ENCODE results near the gene ALOXE3.

The ALOXE3 gene

DNA sequence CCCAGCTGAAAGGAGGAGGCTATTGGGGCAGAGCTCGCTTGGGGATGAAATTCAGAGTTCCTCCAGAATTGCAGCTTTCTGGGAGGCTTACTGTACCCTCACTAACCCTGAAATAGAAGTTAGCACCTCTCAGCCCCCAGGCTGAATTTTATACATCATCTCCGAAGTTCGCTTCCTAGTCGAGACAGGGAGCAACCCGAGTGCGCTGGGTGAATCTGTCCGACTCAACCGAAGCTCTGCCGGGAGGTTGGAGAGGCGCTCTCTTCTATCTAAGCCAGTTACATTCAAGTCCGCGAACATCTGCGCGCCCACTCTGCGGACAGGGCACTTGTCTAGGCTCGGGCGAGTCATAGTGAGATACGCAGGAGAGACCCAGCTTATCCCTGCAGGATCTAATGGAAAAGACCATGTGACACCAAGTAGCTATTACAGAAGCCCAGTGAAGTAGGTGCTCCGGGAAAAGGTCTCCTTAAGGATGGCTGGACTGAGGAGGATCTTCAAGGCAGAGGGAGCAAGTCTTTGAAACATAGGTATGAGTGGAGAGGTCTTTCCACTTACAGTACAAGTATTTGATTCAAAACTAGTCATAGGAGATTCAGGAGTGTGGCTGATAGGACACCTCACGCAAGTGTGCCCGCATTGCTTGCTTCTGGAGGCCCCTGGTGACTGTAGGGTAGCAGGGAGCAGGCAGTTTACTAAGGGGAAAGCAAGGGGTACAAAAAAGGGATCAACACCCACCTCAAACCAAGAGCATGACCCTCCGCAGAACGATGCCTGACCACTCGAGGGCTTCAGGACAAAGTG lies 6.2 kb upstream of the ALOXE3 start:
- Histone ChIP-seq H3K27me3 (ENCODE audit: control insufficient read depth, insufficient read depth, low read length) (peaks cover 73% of the 10 kb centered on the region), H3K4me1 (ENCODE audit: control insufficient read depth, insufficient read depth, low read length) (peaks cover 13% of the 10 kb centered on the region), H3K27ac (ENCODE audit: low read depth, low read length) (no peak overlapping the region)

DNA sequence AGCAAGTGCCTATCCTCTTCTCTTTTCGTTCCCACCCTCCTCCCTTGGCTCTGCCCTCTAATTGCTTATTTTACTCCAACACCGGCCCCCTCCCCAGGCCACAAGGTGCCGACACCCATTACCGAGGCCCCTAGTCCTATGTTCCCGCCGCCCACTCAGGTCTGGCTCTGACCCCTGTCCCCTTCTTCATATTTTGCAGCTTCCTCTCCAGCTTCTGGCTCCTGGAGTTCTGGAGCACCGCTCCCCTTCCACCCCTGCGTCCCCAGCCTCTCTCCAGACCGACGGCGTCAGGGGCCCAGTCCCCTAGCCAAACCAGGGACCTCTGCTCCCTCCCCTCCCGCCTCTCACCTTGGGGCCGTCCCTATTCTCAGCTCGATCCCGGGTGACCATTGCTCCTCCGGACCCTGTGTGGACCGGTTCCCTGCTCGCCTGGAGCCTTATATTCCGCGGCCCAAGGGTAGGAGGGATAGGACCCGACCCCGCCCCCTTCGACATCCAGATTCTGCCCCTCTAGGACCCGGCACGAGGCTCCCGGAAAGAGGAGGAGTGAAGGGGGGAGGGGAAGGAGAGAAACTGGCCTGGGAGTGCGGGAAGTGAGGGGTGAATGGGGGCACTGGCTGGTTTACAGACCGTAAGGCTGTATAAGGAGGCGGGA lies 5.5 kb upstream of the ALOXE3 start, which contains the start of gene HES7:
Gene HES7, minus strand, starts transcription at position 412 of the 655 bp plus-strand sequence. Its CDS starts 22 bp downstream, at position 390.
- Histone ChIP-seq H3K27me3 (ENCODE audit: control insufficient read depth, insufficient read depth, low read length) (peaks cover 66% of the 10 kb centered on the region), H3K27ac (ENCODE audit: low read depth, low read length) (no peak within 1 kb of the TSS), H3K4me1 (ENCODE audit: control insufficient read depth, insufficient read depth, low read length) (peaks cover 13% of the 10 kb centered on the region), H3K36me3 (ENCODE audit: control insufficient read depth, insufficient read depth, low read length) (no peaks in the 10 kb centered on the region), H3K4me3 (ENCODE audit: low read depth, low read length) (peak within 1 kb of the TSS; percentile 78), H3K9ac (ENCODE audit: low read length) (peak within 1 kb of the TSS; percentile 11), H3K9me3 (ENCODE audit: control insufficient read depth, insufficient read depth, low read depth, low read length) (no peaks in the 10 kb centered on the region)

More for the DNA sequence above, 6.2 kb upstream of the ALOXE3 start:
- Histone ChIP-seq H3K4me3 (ENCODE audit: low read depth, low read length) (peak overlapping the region; percentile 78), H3K9me3 (ENCODE audit: control insufficient read depth, insufficient read depth, low read depth, low read length) (no peaks in the 10 kb centered on the region), H3K36me3 (ENCODE audit: control insufficient read depth, insufficient read depth, low read length) (no peaks in the 10 kb centered on the region), H3K9ac (ENCODE audit: low read length) (peak overlapping the region; percentile 11)

DNA sequence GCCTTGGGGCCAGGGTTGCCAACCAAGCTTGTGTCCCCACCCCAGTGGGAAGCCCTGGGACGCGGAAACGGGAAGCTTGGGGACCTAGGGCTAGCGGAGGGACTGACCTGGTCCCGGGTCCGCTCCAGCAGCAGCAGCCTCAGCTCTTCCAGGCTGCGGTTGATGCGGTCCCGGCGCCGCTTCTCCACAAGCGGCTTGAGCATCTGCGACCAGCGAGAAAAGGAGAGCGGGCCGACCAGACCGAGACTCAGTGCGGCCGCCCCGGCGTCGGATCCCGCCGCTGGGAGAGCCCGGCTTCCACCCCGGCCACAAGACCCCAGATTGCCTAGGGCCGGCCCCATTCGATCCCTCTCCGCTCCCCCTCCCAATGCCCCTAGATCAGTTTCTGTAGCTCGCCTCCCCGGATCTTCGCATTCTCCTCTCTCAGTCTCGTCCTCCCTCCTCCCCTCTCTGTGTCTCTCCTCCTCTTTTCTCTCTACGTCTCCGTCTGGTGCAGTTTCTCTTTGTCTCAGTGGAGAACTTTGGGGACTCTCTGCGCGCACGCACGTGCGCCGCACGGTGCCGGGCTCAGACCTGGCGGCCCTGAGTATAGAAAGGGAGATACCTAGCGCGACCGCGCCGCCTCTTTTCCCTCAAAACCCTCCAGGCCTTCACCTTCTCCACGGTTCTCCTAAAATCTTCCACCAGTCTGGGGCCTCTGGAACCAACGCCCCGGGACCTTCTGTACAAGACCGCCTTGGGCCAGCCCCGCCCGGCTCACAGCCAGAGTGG lies 4.8 kb upstream of the ALOXE3 start:
- Histone ChIP-seq H3K4me3 (ENCODE audit: low read depth, low read length) (peak overlapping the region; percentile 78), H3K9me3 (ENCODE audit: control insufficient read depth, insufficient read depth, low read depth, low read length) (no peaks in the 10 kb centered on the region), H3K9ac (ENCODE audit: low read length) (peak overlapping the region; percentile 2), H3K36me3 (ENCODE audit: control insufficient read depth, insufficient read depth, low read length) (no peaks in the 10 kb centered on the region), H3K4me1 (ENCODE audit: control insufficient read depth, insufficient read depth, low read length) (peaks cover 13% of the 10 kb centered on the region), H3K27me3 (ENCODE audit: control insufficient read depth, insufficient read depth, low read length) (peaks cover 64% of the 10 kb centered on the region), H3K27ac (ENCODE audit: low read depth, low read length) (no peak overlapping the region)

DNA sequence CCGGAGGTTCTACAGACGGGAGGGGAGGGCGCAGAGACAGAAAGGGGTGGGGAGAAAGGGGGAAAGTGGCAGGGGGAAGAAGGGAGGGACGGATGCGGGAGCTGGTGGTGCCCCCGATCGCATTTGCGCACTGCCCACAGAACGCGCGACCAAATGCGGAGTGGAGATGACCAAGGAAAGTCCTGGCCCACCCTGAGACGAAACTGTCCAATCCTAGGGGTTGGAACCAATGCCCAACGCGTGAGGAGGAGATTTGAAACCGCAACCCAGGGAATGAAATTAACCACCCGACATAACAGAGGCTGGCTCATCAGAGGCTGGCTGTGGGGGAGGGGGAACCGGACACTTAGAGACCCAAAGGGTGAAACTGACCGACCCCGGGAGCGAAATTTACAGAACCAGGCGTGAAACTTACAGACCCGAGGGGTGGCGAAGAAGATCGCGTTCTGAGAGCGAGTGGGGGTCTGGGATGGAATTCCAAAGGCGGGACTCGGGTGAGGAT lies 4.2 kb upstream of the ALOXE3 start:
- H3K27ac ChIP-seq (ENCODE audit: low read depth, low read length), result no peak overlapping the region
- no peaks in the 10 kb centered on the region for H3K36me3 ChIP-seq (ENCODE audit: control insufficient read depth, insufficient read depth, low read length)
- H3K27me3 ChIP-seq (ENCODE audit: control insufficient read depth, insufficient read depth, low read length), result peaks cover 64% of the 10 kb centered on the region
- H3K4me3 ChIP-seq (ENCODE audit: low read depth, low read length), result peak overlapping the region; percentile 78
- peaks cover 13% of the 10 kb centered on the region for H3K4me1 ChIP-seq (ENCODE audit: control insufficient read depth, insufficient read depth, low read length)
- H3K9ac ChIP-seq (ENCODE audit: low read length), result peak overlapping the region; percentile 2
- H3K9me3 ChIP-seq (ENCODE audit: control insufficient read depth, insufficient read depth, low read depth, low read length), result no peaks in the 10 kb centered on the region

DNA sequence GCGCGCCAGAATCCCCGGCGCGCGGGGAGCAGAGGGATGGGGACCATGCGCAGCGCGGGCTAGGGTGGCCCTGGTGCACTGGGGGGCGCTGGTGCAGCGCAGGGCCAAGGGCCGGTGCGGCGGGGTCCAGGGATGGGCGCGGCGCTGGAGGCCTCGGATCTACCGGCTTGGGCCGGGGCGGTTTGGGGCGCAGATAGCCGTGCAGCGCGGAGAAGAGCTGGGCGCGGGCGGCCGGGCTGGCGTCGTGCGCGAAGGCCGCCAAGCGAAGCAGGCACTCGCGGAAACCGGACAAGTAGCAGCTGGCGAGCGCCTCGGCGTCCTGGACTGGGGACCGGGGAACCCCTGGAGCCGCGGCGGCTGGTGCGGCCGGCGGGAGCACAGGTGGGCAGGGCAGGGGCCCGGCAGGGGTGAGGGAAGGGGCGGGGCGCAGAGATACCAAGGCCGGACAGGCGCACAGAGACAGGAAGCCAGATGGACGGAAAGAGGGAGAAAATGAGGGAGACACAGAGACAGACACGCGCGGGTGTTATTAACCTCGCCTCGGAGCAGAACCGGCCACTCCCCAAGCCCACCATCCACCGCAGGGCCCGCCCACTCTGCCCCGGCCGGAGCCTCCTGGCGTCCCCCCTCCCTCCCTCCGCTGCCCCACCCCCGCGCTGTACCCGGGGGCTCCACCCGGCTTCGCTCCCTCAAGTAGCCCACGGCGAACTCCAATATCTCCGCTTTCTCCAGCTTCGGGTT lies 3.5 kb upstream of the ALOXE3 start:
- peak overlapping the region; percentile 78 for H3K4me3 ChIP-seq (ENCODE audit: low read depth, low read length)
- no peaks in the 10 kb centered on the region for H3K9me3 ChIP-seq (ENCODE audit: control insufficient read depth, insufficient read depth, low read depth, low read length)
- H3K9ac ChIP-seq (ENCODE audit: low read length), result no peak overlapping the region
- H3K36me3 ChIP-seq (ENCODE audit: control insufficient read depth, insufficient read depth, low read length), result no peaks in the 10 kb centered on the region
- peaks cover 64% of the 10 kb centered on the region for H3K27me3 ChIP-seq (ENCODE audit: control insufficient read depth, insufficient read depth, low read length)
- H3K27ac ChIP-seq (ENCODE audit: low read depth, low read length), result no peak overlapping the region
- H3K4me1 ChIP-seq (ENCODE audit: control insufficient read depth, insufficient read depth, low read length), result peaks cover 10% of the 10 kb centered on the region

DNA sequence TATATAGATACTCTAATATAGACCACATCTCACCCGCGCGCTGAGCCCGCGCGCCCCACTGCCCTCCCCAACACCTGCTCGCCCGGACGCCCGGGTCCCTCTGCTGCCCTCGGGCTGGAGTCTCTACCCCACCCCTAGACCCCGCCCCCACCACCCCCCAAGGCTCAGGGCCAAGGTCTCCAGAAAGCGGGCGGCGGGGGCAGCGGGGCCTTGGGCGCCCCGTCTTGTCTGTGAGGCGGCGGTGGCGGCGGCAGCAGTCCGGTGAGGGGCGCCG lies 3.0 kb upstream of the ALOXE3 start:
- H3K9me3 ChIP-seq (ENCODE audit: control insufficient read depth, insufficient read depth, low read depth, low read length), result no peaks in the 10 kb centered on the region
- peaks cover 9% of the 10 kb centered on the region for H3K4me1 ChIP-seq (ENCODE audit: control insufficient read depth, insufficient read depth, low read length)
- H3K27me3 ChIP-seq (ENCODE audit: control insufficient read depth, insufficient read depth, low read length), result peaks cover 66% of the 10 kb centered on the region
- H3K27ac ChIP-seq (ENCODE audit: low read depth, low read length), result no peak overlapping the region
- no peak overlapping the region for H3K9ac ChIP-seq (ENCODE audit: low read length)
- no peaks in the 10 kb centered on the region for H3K36me3 ChIP-seq (ENCODE audit: control insufficient read depth, insufficient read depth, low read length)
- H3K4me3 ChIP-seq (ENCODE audit: low read depth, low read length), result peak overlapping the region; percentile 78

DNA sequence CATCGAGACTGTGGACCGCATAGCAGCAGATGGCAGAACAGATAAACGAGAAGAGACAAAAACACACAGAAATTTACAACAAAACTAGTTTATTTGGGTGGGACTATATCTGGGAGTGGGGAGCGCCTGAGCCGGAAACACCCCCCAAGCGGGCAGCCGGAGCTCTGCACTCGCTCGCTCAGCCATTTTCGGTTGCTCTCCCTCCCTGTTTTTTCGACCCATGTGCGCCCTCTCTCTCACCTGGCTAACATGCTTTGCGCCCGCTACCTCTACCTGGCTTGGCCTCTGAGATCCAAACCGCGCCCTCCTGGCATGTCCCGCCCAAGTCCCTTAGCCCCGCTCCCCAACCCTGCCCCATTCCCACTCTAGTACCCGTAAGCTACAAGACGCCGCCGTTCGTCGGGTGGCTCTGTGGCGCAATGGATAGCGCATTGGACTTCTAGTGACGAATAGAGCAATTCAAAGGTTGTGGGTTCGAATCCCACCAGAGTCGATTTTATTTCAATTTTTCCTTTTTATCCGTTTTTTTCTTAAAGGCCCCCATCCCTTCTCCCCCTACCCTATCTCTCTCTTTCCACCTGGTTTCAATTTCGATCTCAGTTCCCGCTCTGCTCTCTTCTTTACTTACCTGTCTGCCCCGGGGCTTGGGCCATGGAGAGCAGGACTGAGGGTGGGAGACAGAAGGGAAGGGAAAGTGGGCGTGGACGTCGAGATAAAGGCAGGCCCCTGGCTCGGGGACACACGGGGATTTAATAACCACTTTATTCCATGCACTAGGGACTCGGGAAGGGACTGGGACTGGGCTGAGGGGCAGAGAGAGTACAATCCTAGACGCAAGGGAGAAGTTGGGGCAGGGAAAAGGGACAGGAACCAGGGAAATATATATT lies 2.4 kb upstream of the ALOXE3 start:
- no peak overlapping the region for H3K27ac ChIP-seq (ENCODE audit: low read depth, low read length)

DNA sequence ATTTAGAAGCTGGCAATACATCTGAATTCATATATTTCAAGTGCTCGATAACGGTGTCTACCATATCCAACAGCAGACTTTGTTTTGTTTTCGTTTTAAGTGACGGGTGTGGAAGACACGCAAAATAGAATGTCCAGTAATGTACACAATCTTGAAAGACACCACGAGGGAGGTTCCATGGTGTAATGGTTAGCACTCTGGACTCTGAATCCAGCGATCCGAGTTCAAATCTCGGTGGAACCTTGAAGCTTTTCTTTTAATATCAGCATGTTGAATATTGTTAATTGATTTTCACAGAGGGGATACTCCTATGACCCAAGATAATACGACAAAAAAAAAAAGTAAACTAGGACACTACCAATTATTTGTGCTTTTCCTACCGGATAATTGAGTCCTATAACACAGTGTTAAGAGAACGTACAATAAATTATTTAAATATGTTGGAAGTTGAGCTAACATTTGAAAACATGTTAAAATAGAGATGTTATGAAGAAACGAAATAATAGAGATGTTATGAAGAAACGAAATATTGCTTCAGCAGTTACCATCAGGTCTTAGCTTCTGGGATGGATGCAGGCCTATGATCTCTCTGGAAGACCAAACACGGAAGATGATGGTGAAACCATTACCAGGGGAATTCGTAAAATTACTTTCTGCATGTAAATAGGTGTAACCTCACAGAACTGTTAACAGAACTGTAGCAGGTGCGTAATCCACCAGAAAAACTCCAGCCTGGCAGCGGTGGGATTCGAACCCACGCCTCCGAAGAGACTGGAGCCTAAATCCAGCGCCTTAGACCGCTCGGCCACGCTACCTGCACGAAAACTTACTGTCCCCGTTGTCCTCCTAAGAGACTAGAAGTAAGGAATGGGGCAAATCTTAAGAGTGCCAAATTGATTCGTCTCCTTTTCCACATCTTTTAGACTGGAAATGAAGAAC lies 1.5 kb upstream of the ALOXE3 start:
- H3K9me3 ChIP-seq (ENCODE audit: control insufficient read depth, insufficient read depth, low read depth, low read length), result no peaks in the 10 kb centered on the region
- H3K9ac ChIP-seq (ENCODE audit: low read length), result peak overlapping the region; percentile 52
- H3K4me1 ChIP-seq (ENCODE audit: control insufficient read depth, insufficient read depth, low read length), result peaks cover 5% of the 10 kb centered on the region
- no peaks in the 10 kb centered on the region for H3K36me3 ChIP-seq (ENCODE audit: control insufficient read depth, insufficient read depth, low read length)
- peak overlapping the region; percentile 78 for H3K4me3 ChIP-seq (ENCODE audit: low read depth, low read length)
- H3K27me3 ChIP-seq (ENCODE audit: control insufficient read depth, insufficient read depth, low read length), result peaks cover 71% of the 10 kb centered on the region
- no peak overlapping the region for H3K27ac ChIP-seq (ENCODE audit: low read depth, low read length)

More for the DNA sequence above, 2.4 kb upstream of the ALOXE3 start:
- Histone ChIP-seq H3K36me3 (ENCODE audit: control insufficient read depth, insufficient read depth, low read length) (no peaks in the 10 kb centered on the region), H3K9me3 (ENCODE audit: control insufficient read depth, insufficient read depth, low read depth, low read length) (no peaks in the 10 kb centered on the region), H3K9ac (ENCODE audit: low read length) (peak overlapping the region; percentile 52), H3K4me1 (ENCODE audit: control insufficient read depth, insufficient read depth, low read length) (peaks cover 9% of the 10 kb centered on the region), H3K4me3 (ENCODE audit: low read depth, low read length) (peak overlapping the region; percentile 78), H3K27me3 (ENCODE audit: control insufficient read depth, insufficient read depth, low read length) (peaks cover 69% of the 10 kb centered on the region)

DNA sequence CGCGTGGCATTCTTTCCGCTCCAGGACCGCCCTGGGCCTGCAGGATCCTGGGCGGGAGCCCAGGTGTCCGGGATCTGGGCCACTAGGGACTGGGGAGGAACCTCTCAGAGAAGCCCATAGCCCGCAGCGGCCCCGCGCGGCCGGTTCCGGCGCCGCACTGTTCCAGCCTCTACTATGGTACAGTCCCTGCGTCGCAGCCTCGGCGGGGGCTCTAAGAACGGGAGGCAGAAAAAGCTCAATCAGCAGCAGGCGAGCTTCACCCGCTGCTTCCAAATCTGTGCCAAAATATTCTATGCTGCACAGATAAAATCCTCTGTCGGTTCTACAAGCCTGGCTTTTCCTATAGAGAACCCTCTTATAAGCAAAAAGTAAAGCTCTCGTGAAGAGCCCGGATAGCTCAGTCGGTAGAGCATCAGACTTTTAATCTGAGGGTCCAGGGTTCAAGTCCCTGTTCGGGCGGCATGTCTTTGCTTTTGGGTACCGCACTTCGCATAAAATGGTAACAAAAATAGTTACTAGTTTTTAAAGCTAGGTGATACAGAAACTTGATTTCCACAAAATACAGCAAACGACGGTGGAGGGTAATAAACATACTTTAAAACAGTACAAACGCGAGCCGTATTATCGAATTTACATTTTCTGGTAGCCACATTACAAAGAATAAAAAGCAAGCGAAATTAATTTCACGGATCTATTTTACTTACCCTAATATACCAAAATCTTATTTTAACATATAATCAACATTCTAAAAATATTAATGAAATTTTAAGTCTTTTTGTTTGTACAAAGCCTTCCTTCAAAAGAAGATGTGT lies 661 bp upstream of the ALOXE3 start:
- Histone ChIP-seq H3K9me3 (ENCODE audit: control insufficient read depth, insufficient read depth, low read depth, low read length) (no peaks in the 10 kb centered on the region), H3K9ac (ENCODE audit: low read length) (peak overlapping the region; percentile 15), H3K4me1 (ENCODE audit: control insufficient read depth, insufficient read depth, low read length) (no peaks in the 10 kb centered on the region), H3K27me3 (ENCODE audit: control insufficient read depth, insufficient read depth, low read length) (peaks cover 71% of the 10 kb centered on the region), H3K27ac (ENCODE audit: low read depth, low read length) (no peak overlapping the region), H3K36me3 (ENCODE audit: control insufficient read depth, insufficient read depth, low read length) (no peaks in the 10 kb centered on the region), H3K4me3 (ENCODE audit: low read depth, low read length) (peak overlapping the region; percentile 78)

Measured in HUES6 (cell line).